HEK293 (cell line): ENCODE results near the gene KDR.

Experiments used
- ZNF341 ChIP-seq: fragments of 450-650 bp; formaldehyde crosslinking; IDR thresholded peaks from 2 replicates; pipeline ENCODE4; 2016; ENCODE audit warnings: low read depth, missing biosample characterization, missing genetic modification characterization
- ZNF544 ChIP-seq: fragments of 450-650 bp; formaldehyde crosslinking; IDR thresholded peaks from 2 replicates; pipeline ENCODE4 v1.5.0; 2017; ENCODE audit warnings: missing biosample characterization, missing genetic modification characterization

DNA sequence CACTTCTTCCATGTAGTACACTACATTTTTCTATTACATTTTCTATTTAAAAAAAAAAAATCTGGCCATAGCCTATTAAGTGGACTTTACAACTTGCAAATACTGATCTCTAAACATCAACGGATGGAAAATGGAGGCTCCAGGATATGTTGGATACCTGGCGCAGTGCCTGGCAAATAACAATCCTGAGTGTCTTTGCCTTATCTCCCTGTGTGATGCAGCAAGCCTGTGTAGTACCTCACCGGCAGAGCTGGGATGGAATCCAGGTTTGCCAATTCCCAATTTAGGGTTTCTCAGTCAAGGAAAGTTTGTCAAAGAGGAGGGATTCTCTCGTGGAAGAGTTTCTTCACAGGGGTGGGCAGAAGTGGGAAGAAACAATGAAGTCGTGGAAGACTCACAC is 93.2 kb downstream of the KDR start:
- TF ChIP-seq ZNF341 (tag by site-specific recombination) = no peak
- no peak for TF ChIP-seq ZNF544 (tag by site-specific recombination)
